ENCODE data around the gene FOXO1.

GRCh38 chr13:40534456-40534855, 132.0 kb downstream of the FOXO1 start:
- TF ChIP-seq, protein P1, sequence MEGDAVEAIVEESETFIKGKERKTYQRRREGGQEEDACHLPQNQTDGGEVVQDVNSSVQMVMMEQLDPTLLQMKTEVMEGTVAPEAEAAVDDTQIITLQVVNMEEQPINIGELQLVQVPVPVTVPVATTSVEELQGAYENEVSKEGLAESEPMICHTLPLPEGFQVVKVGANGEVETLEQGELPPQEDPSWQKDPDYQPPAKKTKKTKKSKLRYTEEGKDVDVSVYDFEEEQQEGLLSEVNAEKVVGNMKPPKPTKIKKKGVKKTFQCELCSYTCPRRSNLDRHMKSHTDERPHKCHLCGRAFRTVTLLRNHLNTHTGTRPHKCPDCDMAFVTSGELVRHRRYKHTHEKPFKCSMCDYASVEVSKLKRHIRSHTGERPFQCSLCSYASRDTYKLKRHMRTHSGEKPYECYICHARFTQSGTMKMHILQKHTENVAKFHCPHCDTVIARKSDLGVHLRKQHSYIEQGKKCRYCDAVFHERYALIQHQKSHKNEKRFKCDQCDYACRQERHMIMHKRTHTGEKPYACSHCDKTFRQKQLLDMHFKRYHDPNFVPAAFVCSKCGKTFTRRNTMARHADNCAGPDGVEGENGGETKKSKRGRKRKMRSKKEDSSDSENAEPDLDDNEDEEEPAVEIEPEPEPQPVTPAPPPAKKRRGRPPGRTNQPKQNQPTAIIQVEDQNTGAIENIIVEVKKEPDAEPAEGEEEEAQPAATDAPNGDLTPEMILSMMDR (IDR thresholded peaks at IDR 0.05; ENCODE audit: low read depth, low read length, poor library complexity, severe bottlenecking) = no peak
- TF ChIP-seq EZH2phosphoT487 (IDR thresholded peaks at IDR 0.05; ENCODE audit: borderline replicate concordance, low read length) = no peak
